ENCODE data around the gene TIRAP.

The TIRAP gene

GRCh38 chr11:126317756-126318573 lies 35.1 kb downstream of the TIRAP start:
- DNase-seq (ENCODE audit: low read depth in 2 of 2), result peak; percentile 86 to 87
- H3K4me3 ChIP-seq (replicated peaks in 1 of 2; ENCODE audit: low read depth in 2 of 2, low read length in 2 of 2), result peak overlapping the region in 1 of 2 donors; percentile 5
- TF ChIP-seq CTCF (IDR thresholded peaks at IDR 0.05; ENCODE audit: low read depth, low read length), result no peak

GRCh38 chr11:126318574-126319373 lies 35.9 kb downstream of the TIRAP start:
- peak; percentile 78 to 88 for DNase-seq (ENCODE audit: low read depth in 2 of 2)
- TF ChIP-seq CTCF (IDR thresholded peaks at IDR 0.05; ENCODE audit: low read depth, low read length), result no peak
- peak overlapping the region in 1 of 2 donors; percentile 5 for H3K4me3 ChIP-seq (replicated peaks in 1 of 2; ENCODE audit: low read depth in 2 of 2, low read length in 2 of 2)

- no peak overlapping the region for H3K4me3 ChIP-seq (replicated peaks in 1 of 2; ENCODE audit: low read depth in 2 of 2, low read length in 2 of 2)
- no peak for DNase-seq (ENCODE audit: low read depth in 2 of 2)
- TF ChIP-seq CTCF (IDR thresholded peaks at IDR 0.05; ENCODE audit: low read depth, low read length), result no peak
Measured at GRCh38 chr11:126319374-126319740, 36.5 kb downstream of the TIRAP start.

- no peak for DNase-seq (ENCODE audit: low read depth in 2 of 2)
- TF ChIP-seq CTCF (IDR thresholded peaks at IDR 0.05; ENCODE audit: low read depth, low read length), result no peak
- H3K4me3 ChIP-seq (replicated peaks in 1 of 2; ENCODE audit: low read depth in 2 of 2, low read length in 2 of 2), result no peak overlapping the region
Measured at GRCh38 chr11:126322996-126323395, 40.1 kb downstream of the TIRAP start.

GRCh38 chr11:126327281-126328000 lies 44.5 kb downstream of the TIRAP start:
- TF ChIP-seq CTCF (IDR thresholded peaks at IDR 0.05; ENCODE audit: low read depth, low read length), result no peak
- H3K4me3 ChIP-seq (replicated peaks in 1 of 2; ENCODE audit: low read depth in 2 of 2, low read length in 2 of 2), result no peak overlapping the region
- DNase-seq (ENCODE audit: low read depth in 2 of 2), result no peak

- no peak overlapping the region for H3K4me3 ChIP-seq (replicated peaks in 1 of 2; ENCODE audit: low read depth in 2 of 2, low read length in 2 of 2)
- TF ChIP-seq CTCF (IDR thresholded peaks at IDR 0.05; ENCODE audit: low read depth, low read length), result no peak
- no peak for DNase-seq (ENCODE audit: low read depth in 2 of 2)
Measured at GRCh38 chr11:126328001-126328390, 45.1 kb downstream of the TIRAP start.
